EH (cell line): ENCODE data around the gene ZNF672.

Experiments used
- DNase-seq: peaks from one replicate; pipeline ENCODE4 v3.0.0-alpha.2; 2015; ENCODE audit warnings: low read depth

ZNF672 gene

GRCh38 chr1:248890549-248891498 lies 52.8 kb downstream of the ZNF672 start:
- DNase-seq, result no peak

- no peak for DNase-seq
Observed at GRCh38 chr1:248891758-248892157, 53.7 kb downstream of the ZNF672 start.

- DNase-seq, result no peak
Observed at GRCh38 chr1:248892590-248892989, 54.6 kb downstream of the ZNF672 start.

GRCh38 chr1:248894837-248895236 lies 56.8 kb downstream of the ZNF672 start:
- no peak for DNase-seq

DNA sequence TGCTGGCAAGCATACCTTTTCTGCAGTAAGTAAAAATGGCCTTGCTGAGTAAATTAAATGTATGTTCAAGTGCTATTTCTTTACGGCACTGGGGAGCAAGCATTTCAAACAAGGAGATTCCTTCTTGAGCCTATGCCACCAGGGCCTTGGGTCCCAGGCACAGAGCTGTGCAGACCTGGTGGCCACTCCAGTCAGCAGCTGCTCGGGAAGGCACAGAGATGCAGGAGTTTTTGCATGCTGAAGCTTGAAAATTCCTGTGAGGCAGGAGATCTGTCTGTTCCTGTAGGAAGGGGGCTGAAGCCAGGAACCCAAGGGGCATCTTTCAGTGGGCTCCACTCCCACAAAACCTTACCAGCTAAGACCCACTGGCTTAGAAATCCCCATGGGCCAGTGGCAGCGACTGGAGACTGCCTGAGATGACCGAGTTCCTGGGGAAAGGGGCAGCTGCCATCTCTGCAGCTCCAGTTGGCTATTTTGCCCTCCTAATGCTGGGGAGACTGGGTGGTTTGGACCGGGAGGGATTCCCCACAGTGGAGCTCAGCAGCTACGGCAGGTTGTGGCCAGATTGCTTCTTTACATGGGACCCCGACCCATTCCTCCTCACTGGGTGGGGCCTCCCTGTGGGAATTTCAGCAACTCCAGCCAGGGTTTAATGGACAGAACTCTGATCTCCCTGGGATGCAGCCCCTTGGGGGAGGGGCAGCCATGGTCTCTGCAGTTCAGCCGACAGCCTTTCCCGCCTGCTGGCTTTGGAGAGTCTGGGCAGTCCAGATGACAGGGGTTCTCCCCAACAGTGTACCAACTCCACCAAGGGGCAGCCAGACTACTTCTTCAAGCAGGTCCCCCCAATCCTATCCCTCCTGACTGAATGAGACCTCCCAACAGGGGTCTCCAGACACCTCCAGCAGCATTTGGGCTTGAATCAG lies 59.7 kb downstream of the ZNF672 start:
- no peak for DNase-seq
